Measurements from ENCODE around the gene RPL27.

The RPL27 gene

GRCh38 chr17:43020789-43021740 is 22.8 kb downstream of the RPL27 start:
- FAIRE-seq (peak; percentile 86), DNase-seq (ENCODE audit: low spot score) (peak; percentile 84)

DNA sequence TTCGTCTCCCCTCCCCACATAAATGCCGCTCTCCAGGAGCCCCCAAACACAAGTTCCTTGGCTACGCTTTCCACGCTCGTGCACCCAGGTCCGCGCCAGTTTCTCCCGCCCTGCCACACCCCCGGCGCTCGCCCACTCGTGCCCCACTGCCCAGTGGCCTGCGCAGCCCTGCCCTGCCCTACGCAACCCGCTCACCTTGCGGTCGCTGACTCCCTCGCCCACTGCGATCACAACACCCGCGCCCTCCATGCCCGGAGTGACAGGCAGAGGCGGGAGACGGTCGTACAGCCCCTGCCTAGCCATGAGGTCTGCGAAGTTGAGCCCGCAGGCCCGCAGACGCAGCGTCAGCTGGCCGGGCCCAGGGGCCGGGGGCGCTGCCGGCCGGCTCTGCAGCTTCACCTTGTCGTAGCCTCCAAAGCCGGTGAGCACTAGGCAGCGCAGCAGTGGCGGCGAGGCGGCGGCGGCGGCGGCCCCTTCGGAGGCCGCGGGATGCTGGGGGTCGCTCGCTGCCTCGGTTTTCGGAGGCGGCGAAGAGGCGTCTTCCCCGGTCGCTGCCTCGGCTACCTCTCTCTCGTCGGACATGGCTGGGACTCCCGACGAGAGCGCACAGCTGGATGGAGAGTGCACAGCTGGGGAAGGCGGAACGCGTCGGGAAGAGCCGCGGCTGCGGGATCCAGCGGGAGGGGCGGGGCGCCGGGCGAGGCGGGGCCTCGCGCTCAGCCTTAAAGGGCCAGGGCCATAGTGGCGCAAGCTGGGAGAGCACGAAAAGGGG is 23.7 kb downstream of the RPL27 start, which contains the start of gene VAT1:
Gene VAT1 (minus strand): TSS at position 645 of the 772 bp plus-strand sequence. CDS start 63 bp downstream, at position 582.
- no peak for FAIRE-seq

DNA sequence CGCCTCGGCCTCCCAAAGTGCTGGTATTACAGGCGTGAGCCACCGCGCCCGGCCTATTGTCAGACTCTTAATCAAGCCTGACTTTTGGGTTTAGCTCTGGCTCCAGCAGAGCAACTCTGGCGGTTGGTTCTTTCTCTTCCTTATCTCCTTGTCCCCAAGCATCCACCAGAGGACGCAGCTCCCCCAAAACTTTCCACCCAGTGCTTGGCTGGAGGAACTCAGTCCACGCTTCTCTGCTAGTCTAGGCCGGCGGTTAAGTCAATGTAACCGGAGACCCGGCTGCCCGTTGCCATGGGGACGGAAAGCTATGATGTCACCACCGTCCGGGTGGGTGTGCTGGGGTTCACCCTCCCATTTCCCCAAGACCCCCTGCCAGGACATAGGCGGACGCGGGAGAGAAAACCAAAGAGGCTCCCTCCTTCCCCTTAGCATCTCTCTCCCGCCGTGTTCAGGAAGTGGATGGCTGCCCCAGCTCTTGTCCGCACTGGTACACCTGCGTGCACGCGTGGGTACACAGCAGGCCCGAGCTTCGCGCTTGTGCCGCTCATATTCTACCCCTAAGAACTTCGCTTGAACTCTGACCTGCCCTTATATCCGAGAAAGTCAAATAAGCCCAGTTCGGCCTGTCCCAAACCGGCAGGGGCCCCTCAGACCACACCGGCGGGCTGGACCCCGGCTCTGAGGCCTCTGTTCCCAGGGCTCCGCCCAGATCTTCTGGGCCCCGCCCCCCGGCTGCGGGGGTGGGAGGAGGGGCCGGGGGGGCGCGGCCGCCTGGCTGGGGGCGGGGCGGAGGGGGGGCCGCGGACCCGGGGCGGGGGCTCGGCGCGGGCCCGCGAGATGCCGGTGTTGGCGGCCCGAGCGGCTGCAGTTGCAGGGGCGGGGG is 26.4 kb downstream of the RPL27 start, which contains the start of gene RND2:
Gene RND2 (plus strand): TSS at position 825 of the 883 bp plus-strand sequence. CDS start 117 bp downstream, outside the sequence.
- DNase-seq (ENCODE audit: low spot score) (peak; percentile 82), FAIRE-seq (no peak)

More for the DNA sequence above, 23.7 kb downstream of the RPL27 start, which contains the start of gene VAT1:
- peak; percentile 92 for DNase-seq (ENCODE audit: low spot score)

DNA sequence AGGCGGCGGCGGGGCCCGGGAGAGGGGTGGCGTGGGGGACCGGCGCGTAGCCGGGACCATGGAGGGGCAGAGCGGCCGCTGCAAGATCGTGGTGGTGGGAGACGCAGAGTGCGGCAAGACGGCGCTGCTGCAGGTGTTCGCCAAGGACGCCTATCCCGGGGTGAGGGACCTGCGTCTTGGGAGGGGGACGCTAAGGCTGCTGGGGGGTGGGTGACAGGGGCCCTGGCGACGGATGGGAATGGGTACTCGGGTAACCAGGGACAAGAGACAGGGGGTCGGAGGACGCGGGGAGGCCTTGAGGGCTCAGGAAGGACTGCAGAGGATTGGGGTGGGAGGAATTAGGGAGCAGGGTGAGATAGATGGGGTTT is 27.1 kb downstream of the RPL27 start:
- no peak for FAIRE-seq
- DNase-seq (ENCODE audit: low spot score): no peak

GRCh38 chr17:43025766-43026537 is 27.7 kb downstream of the RPL27 start:
- DNase-seq (ENCODE audit: low spot score) (no peak), FAIRE-seq (no peak)

GRCh38 chr17:43026595-43026994 is 28.4 kb downstream of the RPL27 start:
- FAIRE-seq (no peak), DNase-seq (ENCODE audit: low spot score) (no peak)

DNA sequence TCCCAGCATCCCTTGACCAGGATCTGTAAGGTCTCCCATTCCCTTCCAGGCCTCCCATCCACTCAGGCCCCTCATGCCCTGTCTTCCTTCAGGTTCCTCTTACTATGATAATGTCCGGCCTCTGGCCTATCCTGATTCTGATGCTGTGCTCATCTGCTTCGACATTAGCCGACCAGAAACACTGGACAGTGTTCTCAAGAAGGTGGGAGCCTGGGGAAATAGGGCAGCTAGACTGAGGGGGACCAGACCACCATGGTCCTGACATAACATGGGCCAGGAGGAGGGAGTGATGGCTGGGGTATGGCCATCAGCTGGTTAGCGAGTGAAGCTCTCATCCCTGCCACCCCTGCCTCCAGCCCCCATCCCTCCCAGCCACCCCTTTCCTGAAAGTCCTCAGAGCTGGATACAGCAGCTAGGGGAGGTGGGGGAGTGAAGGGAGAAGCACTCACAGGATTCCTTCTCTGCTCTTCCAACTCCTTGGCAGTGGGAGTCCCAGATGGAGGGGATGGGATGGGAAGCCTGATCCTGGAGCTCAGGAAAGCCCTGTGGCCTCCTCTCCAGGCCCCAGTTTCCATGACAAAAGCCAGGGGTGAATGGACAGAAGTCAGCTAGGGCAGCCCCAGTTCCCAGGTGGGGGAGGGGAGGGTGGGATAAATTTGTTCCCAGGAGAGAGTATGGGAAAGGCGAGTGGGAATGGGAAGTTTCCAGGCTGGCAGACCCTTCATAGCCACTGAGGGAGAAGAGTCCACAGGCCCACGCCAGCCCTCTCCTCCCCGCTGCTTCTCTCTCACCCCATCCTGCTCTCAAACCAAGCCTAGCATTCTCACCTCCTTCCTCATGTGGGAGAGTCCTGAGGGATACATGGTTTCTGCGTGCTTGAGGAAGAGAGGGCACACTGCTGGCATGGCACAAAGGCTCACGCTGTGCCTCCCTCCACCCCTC is 29.1 kb downstream of the RPL27 start:
- DNase-seq (ENCODE audit: low spot score): no peak
- FAIRE-seq: no peak

DNA sequence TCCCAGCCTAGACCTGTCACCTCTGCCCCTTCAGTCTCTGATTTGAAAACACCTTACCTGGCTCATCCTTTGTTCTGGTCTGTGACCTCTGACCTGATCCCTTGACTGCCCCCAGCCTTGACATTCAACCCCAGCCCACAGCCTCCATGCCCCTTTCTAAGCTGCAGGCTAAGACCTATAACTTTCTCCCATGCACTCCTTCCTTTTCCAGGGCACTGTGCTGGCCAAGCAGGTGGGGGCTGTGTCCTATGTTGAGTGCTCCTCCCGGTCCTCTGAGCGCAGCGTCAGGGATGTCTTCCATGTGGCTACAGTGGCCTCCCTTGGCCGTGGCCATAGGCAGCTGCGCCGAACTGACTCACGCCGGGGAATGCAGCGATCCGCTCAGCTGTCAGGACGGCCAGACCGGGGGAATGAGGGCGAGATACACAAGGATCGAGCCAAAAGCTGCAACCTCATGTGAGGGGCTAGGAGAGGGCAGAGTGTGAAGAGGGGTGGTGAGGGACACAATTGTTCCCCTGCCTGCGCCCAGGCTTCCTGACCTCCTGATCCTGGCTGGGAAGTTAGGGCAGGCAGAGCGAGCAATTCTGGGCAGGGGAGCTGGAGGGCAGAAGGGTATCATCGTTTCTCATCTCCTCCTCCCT is 30.1 kb downstream of the RPL27 start:
- no peak for DNase-seq (ENCODE audit: low spot score)
- no peak for FAIRE-seq

DNA sequence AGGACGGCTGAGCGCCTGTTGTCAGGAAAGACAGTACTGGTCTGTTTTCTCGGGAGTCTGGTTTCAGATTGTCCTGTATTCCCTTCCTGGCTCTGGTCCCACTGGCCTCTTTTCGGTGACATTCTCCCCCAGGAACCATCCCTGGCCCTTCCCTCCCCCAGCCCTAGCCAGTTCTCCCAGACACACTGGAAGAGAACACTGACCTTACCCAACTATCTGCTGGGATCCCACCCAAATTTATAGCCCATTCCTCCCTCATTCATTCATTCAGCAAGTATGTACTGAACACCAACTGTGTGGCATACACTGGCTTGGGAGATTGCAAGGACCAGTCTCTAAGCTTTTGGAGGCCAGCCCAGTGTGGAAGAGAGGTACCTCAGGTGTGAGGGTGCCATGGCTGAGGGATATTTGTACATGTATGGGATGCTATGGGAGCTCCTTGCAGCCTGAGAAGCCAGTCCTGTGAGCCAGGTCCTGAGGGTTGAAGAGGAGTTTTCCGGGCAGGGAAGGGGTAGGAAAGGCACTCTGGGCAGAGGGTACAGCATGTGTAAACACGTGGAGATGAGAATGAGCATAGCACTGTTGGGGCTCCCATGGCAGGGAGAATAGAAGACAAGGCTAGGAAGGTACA is 32.0 kb downstream of the RPL27 start:
- DNase-seq (ENCODE audit: low spot score) (no peak), FAIRE-seq (peak; percentile 66)

DNA sequence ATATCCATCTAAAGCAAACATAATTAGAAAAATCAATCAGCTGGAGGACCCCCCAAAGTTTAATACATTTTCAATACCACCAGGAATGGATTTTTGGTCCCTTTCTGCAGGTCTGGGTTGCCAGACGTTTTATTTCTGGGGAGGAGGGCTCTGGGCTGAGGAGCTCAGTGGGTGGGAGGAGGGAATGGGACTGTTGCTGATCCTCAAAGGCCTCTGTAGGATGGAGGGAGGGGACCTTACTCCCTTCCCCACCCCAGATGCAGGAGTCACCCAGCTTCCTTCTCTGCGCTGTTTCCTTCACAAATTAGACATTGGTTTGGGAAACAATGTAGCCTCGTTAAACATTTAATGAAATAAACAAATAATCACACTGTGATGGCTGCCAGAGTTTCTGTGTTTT is 33.4 kb downstream of the RPL27 start:
- DNase-seq (ENCODE audit: low spot score) (no peak), FAIRE-seq (no peak)

DNA sequence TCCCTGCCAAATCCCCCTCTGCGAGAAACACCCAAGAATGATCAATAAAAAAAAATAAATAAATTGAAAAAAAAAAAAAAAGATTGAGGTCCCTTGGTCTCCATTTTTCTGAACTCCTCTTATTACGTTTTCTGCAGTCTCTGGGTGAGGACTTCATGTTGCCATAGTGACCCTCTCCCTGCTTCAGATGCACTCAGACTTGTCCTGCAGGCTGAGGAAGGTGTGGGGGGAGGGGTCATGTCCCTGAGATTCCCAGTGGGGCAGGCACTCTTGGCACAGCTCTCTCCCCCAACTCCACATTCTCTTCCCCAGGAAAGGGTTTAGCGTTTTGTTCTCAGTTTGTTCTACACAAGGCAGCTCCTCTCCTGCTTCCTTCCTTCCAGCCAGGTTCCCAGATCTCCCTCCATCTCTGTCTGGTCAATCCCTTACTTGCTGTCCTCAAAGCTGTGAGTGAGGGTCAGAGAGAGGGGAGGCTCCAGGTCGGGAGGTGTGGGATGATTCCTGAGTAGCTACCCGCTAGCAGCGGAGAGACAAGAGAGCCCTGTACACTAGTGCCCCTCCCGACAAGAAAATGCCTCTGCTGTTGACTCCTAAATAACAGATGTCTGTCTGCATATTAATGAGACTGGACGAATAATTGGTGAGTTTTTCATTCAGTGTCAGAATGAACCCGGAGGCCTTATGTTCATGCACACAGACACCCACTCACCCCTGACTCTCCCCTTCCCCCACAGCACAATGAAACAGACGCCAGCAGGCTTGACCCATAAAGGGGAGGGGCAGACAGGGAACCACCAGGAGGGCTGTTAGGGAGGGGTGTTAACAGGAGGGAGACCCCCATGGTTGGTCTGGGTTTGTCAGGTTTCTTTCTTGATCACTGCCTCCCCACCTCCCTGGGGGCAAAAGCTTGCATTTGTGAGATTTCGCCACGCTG is 36.0 kb downstream of the RPL27 start:
- no peak for DNase-seq (ENCODE audit: low spot score)
- FAIRE-seq: no peak

DNA sequence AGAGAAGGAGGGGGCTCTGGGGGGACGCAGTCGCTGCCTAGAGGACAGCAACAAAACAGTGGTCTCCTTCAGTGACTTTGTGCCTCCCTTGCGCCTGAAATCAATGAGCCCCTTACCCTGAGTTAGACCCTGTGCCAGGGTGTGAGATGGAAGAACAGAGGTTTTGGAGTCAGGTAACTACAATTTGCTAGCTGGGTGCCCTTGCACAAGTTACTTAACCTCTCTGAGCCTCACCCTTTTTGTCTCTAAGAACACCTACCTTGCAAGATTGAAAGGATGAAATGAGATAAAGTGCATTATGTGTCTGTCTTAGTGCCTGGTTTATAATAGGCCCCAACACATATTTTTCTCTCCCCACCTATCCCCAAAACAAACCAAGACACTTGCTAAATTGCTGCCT is 36.7 kb downstream of the RPL27 start:
- FAIRE-seq: no peak
- DNase-seq (ENCODE audit: low spot score): no peak

GRCh38 chr17:43039646-43040045 is 41.4 kb downstream of the RPL27 start:
- FAIRE-seq (no peak), DNase-seq (ENCODE audit: low spot score) (no peak)

DNA sequence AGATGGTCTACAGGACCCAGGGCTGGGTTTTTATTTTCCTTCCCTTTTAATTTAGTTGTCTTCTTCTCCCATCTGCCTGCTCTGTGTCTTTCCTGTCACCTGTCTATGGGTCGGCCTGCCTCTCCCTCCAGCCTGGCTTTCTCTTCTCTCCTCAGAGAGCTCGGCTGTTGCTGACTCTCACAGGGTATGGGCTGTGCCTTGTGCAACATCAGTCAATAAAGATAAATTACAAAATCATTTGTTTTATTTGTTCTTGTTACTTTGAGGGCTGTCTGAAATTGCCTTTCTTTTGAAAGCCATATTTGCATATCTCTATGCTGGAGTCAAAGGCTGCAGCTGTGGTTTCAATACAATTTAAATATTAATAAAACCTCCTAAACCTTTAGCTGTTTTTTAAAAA is 42.4 kb downstream of the RPL27 start:
- no peak for FAIRE-seq
- DNase-seq (ENCODE audit: low spot score): no peak

DNA sequence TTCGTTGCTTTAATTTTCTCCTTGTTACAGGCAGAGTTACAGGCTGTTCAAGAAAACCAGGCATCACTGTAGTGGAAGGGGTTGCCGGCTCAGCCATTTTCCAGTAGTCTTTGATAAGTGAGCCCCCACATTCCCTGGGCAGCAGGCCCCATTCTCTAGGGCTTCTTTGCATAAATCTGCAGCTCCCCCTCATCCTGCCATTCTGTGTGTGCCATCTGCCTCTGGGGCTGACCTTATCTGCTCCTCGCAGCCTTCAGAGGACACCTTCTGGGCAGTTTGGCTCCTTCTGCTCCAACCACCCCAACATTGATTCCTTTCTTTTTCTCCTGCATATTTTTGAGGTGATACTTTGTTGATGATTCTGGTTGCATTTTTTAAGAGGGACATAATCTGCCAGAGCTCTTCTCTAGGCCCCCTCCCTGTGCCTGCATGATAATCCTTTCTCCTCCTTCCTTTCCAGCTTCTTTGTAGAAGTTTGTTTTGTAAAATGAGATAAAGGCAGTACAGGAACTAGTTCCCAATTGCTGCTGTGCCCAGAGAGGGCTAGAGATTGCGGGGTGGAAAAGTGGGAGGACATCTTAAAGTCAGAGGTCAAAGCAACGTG is 43.9 kb downstream of the RPL27 start:
- FAIRE-seq: no peak
- no peak for DNase-seq (ENCODE audit: low spot score)

DNA sequence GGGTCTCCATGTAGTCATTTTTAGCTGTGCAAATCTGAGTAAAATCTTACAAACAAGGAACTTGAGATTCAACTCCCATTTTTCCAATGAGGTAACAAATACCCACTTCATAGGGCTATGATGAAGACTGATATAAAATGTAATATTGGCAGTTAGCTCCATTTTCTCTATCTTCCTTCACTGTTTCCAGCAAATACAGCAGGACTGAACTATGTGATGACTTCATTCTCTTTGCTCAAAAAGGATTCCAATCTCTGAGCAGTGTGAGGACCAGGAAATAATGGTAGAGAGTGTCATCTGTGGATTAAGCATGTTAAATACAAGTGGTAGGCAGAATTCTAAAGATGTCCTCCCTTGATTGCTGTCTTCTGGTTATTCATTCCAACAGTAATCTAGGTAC is 45.1 kb downstream of the RPL27 start:
- DNase-seq (ENCODE audit: low spot score): no peak
- no peak for FAIRE-seq

DNA sequence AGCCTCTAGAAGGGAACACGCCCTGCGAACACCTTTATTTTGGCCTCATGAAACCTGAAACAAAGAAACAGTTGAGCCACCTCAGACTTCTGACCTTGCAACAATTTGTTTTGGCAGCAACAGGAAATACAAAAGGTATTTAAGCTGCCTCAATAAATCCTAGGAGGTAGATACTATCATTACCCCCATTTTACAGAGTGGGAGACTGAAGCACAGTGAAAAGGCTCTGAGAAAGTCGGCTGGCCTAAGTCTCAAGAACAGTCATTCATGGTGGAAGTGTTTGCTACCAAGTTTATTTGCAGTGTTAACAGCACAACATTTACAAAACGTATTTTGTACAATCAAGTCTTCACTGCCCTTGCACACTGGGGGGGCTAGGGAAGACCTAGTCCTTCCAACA is 45.8 kb downstream of the RPL27 start:
- no peak for DNase-seq (ENCODE audit: low spot score)
- no peak for FAIRE-seq
